ENCODE results near the gene CYTH2.

DNA sequence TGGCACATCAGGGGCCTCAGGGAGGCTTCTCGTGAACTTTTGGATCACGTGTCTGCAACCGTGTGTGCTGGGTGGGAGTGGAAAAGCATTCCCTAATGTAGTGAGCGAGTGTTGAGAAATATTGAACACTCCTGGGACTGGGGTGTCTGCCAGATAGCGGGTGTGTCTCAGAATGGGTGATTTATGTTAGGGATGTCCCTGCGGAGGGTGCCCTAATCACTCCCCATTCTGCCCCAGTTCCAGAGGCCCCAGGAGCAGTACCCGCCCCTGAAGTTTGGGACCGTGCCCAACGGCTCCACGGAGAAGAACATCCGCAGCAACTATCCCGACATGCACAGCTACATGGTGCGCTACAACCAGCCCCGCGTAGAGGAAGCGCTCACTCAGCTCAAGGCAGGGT is 47.6 kb upstream of the CYTH2 start:
- TF ChIP-seq GABPA (IDR thresholded peaks at IDR 0.05; ENCODE audit: borderline replicate concordance, insufficient read depth, low read length), result no peak
- no peak for TF ChIP-seq E2F6 (IDR thresholded peaks at IDR 0.05)
- TF ChIP-seq JUND (IDR thresholded peaks at IDR 0.05; ENCODE audit: low read length), result no peak
- TF ChIP-seq, protein P1, sequence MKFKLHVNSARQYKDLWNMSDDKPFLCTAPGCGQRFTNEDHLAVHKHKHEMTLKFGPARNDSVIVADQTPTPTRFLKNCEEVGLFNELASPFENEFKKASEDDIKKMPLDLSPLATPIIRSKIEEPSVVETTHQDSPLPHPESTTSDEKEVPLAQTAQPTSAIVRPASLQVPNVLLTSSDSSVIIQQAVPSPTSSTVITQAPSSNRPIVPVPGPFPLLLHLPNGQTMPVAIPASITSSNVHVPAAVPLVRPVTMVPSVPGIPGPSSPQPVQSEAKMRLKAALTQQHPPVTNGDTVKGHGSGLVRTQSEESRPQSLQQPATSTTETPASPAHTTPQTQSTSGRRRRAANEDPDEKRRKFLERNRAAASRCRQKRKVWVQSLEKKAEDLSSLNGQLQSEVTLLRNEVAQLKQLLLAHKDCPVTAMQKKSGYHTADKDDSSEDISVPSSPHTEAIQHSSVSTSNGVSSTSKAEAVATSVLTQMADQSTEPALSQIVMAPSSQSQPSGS (IDR thresholded peaks at IDR 0.05; ENCODE audit: low read length), result no peak
- TF ChIP-seq POLR2AphosphoS5 (IDR thresholded peaks at IDR 0.05; ENCODE audit: low read depth, low read length), result no peak
- no peak for TF ChIP-seq CEBPB (IDR thresholded peaks at IDR 0.05; ENCODE audit: low read depth, low read length)
- TF ChIP-seq POLR2A (IDR thresholded peaks at IDR 0.05; ENCODE audit: control extremely low read depth in 1 of 2, low read depth in 2 of 2, low read length in 2 of 2), result no peak
- no peak for TF ChIP-seq RNF2 (IDR thresholded peaks at IDR 0.05; ENCODE audit: borderline replicate concordance, low read depth, low read length, missing control alignments, poor library complexity, severe bottlenecking)
- no peak for TF ChIP-seq SP4 (IDR thresholded peaks at IDR 0.05; ENCODE audit: low read length)
- TF ChIP-seq, protein P2, sequence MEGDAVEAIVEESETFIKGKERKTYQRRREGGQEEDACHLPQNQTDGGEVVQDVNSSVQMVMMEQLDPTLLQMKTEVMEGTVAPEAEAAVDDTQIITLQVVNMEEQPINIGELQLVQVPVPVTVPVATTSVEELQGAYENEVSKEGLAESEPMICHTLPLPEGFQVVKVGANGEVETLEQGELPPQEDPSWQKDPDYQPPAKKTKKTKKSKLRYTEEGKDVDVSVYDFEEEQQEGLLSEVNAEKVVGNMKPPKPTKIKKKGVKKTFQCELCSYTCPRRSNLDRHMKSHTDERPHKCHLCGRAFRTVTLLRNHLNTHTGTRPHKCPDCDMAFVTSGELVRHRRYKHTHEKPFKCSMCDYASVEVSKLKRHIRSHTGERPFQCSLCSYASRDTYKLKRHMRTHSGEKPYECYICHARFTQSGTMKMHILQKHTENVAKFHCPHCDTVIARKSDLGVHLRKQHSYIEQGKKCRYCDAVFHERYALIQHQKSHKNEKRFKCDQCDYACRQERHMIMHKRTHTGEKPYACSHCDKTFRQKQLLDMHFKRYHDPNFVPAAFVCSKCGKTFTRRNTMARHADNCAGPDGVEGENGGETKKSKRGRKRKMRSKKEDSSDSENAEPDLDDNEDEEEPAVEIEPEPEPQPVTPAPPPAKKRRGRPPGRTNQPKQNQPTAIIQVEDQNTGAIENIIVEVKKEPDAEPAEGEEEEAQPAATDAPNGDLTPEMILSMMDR (IDR thresholded peaks at IDR 0.05; ENCODE audit: control extremely low read depth in 1 of 3, insufficient read depth in 1 of 3, low read depth in 1 of 3, low read length in 3 of 3), result no peak
- no peak for TF ChIP-seq POU5F1 (IDR thresholded peaks at IDR 0.05; ENCODE audit: low read depth, low read length)
